Astrocyte (in vitro differentiated cells and primary cell): ENCODE results near the gene IMP4. TPM values are rescaled to one million over a fixed set of nuclear protein-coding genes. Genes with fewer than 3 reads are reported as not detected.
A peak's percentile ranks its signal among the peaks of the same experiment; 100 is the strongest.

Experiments used
- DNase-seq: peaks from one replicate; pipeline ENCODE4 v3.0.0-alpha.2; 2010; ENCODE audit warnings: low read depth
- FAIRE-seq: peaks from 2 replicates; lab custom pipeline; 2011; peaks lifted over from hg19 to GRCh38; lab: Jason Lieb, UNC
- H2AFZ ChIP-seq: 2 replicates; pipeline ENCODE4 v1.6.0; 2012; ENCODE audit warnings: low read depth, low read length, inconsistent platforms
- H3K27ac ChIP-seq: 2 replicates; pipeline ENCODE4 v1.5.1; 2011; ENCODE audit warnings: low read depth, low read length, inconsistent platforms
- H3K27me3 ChIP-seq: 2 replicates; pipeline ENCODE4 v1.6.0; 2011; ENCODE audit warnings: low read length, inconsistent platforms; ENCODE audit not compliant: insufficient read depth
- H3K36me3 ChIP-seq: 2 replicates; pipeline ENCODE4 v1.5.1; 2011; ENCODE audit warnings: low read length, inconsistent platforms; ENCODE audit not compliant: insufficient read depth
- H3K4me1 ChIP-seq: 2 replicates; pipeline ENCODE4 v1.5.1; 2011; ENCODE audit warnings: low read length, inconsistent platforms; ENCODE audit not compliant: insufficient read depth
- H3K4me2 ChIP-seq: 2 replicates; pipeline ENCODE4 v1.6.0; 2012; ENCODE audit warnings: low read length, inconsistent platforms
- H3K4me3 ChIP-seq: 2 replicates; pipeline ENCODE4 v1.5.1; 2011; ENCODE audit warnings: low read depth, mild to moderate bottlenecking, low read length, inconsistent platforms; ENCODE audit not compliant: insufficient read depth
- H3K79me2 ChIP-seq: 2 replicates; pipeline ENCODE4 v1.6.0; 2012; ENCODE audit warnings: mild to moderate bottlenecking, low read length, inconsistent platforms; ENCODE audit not compliant: insufficient read depth
- H3K9ac ChIP-seq: 2 replicates; pipeline ENCODE4 v1.6.0; 2012; ENCODE audit warnings: mild to moderate bottlenecking, low read length, inconsistent platforms
- H3K9me3 ChIP-seq: 2 replicates; pipeline ENCODE4 v1.5.1; 2012; ENCODE audit warnings: low read depth, mild to moderate bottlenecking, low read length, inconsistent platforms; ENCODE audit not compliant: insufficient read depth
- H4K20me1 ChIP-seq: 2 replicates; pipeline ENCODE4 v1.6.0; 2012; ENCODE audit warnings: low read length, inconsistent platforms; ENCODE audit not compliant: insufficient read depth
- H3K27ac Mint-ChIP-seq: one replicate; pipeline ENCODE4 v1.8.0; 2021; ENCODE audit warnings: mild to moderate bottlenecking, mixed read lengths; ENCODE audit not compliant: unreplicated experiment
- H3K27me3 Mint-ChIP-seq: one replicate; pipeline ENCODE4 v1.8.0; 2021; ENCODE audit warnings: low read depth, mixed read lengths; ENCODE audit not compliant: unreplicated experiment
- H3K36me3 Mint-ChIP-seq: one replicate; pipeline ENCODE4 v1.8.0; 2021; ENCODE audit warnings: low read depth, mixed read lengths; ENCODE audit not compliant: unreplicated experiment
- H3K4me1 Mint-ChIP-seq: one replicate; pipeline ENCODE4 v1.8.0; 2021; ENCODE audit warnings: low read depth, mixed read lengths; ENCODE audit not compliant: unreplicated experiment
- H3K4me3 Mint-ChIP-seq: one replicate; pipeline ENCODE4 v1.8.0; 2021; ENCODE audit warnings: mild to moderate bottlenecking, moderate library complexity, mixed read lengths; ENCODE audit not compliant: unreplicated experiment
- H3K9me3 Mint-ChIP-seq: one replicate; pipeline ENCODE4 v1.8.0; 2021; ENCODE audit warnings: mild to moderate bottlenecking, mixed read lengths; ENCODE audit not compliant: unreplicated experiment
- EZH2 ChIP-seq: IDR thresholded peaks from 2 replicates; pipeline ENCODE4 v1.6.1; 2012; ENCODE audit warnings: mild to moderate bottlenecking, low read length, inconsistent platforms; ENCODE audit not compliant: insufficient read depth
- total RNA-seq: library from RNA; stranded (reverse); gene quantifications from 2 replicates; pipeline ENCODE4 v1.2.1, GENCODE V29; 2021
- TF ChIP-seq, protein P1 (sequence below): IDR thresholded peaks from 2 replicates; pipeline ENCODE4 v1.5.1; 2011; ENCODE audit warnings: low read depth, mild to moderate bottlenecking, inconsistent platforms, low read length, moderate library complexity; ENCODE audit not compliant: insufficient read depth

Gene IMP4
- total RNA-seq, 1 donor from 2014 or later: 65.5 TPM

DNA sequence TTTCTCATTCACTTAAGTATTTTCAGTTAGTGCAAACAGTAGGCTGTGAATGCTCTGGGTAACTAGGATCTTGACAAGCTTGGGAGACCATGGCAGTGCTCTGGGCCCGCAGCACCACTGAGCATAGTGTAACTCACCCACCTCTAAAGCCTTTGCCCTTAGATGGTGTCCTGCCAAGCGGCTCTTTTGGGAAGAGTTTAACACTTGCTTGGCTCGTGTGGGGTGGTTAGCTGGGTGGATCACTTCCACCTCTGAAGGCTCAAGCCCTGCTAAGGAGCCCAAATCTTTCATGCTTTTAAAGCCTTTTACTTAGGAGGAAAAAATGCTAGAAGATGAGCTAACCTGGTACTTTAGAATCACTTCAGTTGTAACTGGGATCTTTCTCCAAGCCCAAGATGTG lies 47.1 kb downstream of the IMP4 start:
- peak overlapping the region; percentile 34 for H3K4me3 Mint-ChIP-seq

GRCh38 chr2:130390460-130391057 lies 47.9 kb downstream of the IMP4 start:
- Histone ChIP-seq H3K79me2 (no peaks in the 10 kb centered on the region), H3K4me2 (peak overlapping the region; percentile 89), H2AFZ (peak overlapping the region; percentile 88), H3K9me3 (no peaks in the 10 kb centered on the region), H3K4me1 (peaks cover 5% of the 10 kb centered on the region), H3K36me3 (no peaks in the 10 kb centered on the region), H3K4me3 (peak overlapping the region; percentile 76), H4K20me1 (peaks cover 3% of the 10 kb centered on the region), H3K9ac (peak overlapping the region; percentile 81), H3K27me3 (no peaks in the 10 kb centered on the region), H3K27ac (peak overlapping the region; percentile 19)
- Mint-ChIP-seq H3K27me3 (no peaks in the 10 kb centered on the region), H3K4me1 (peaks cover 14% of the 10 kb centered on the region), H3K4me3 (peak overlapping the region; percentile 86), H3K36me3 (peaks cover 3% of the 10 kb centered on the region), H3K9me3 (no peaks in the 10 kb centered on the region), H3K27ac (no peak overlapping the region)
- FAIRE-seq (no peak), DNase-seq (no peak)
- TF ChIP-seq, protein P1, sequence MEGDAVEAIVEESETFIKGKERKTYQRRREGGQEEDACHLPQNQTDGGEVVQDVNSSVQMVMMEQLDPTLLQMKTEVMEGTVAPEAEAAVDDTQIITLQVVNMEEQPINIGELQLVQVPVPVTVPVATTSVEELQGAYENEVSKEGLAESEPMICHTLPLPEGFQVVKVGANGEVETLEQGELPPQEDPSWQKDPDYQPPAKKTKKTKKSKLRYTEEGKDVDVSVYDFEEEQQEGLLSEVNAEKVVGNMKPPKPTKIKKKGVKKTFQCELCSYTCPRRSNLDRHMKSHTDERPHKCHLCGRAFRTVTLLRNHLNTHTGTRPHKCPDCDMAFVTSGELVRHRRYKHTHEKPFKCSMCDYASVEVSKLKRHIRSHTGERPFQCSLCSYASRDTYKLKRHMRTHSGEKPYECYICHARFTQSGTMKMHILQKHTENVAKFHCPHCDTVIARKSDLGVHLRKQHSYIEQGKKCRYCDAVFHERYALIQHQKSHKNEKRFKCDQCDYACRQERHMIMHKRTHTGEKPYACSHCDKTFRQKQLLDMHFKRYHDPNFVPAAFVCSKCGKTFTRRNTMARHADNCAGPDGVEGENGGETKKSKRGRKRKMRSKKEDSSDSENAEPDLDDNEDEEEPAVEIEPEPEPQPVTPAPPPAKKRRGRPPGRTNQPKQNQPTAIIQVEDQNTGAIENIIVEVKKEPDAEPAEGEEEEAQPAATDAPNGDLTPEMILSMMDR: no peak
- no peak for TF ChIP-seq EZH2

More for the DNA sequence above, 47.1 kb downstream of the IMP4 start:
- Histone ChIP-seq H2AFZ (no peak overlapping the region), H4K20me1 (peaks cover 6% of the 10 kb centered on the region), H3K27ac (no peak overlapping the region), H3K9ac (no peak overlapping the region), H3K79me2 (no peaks in the 10 kb centered on the region), H3K4me2 (no peak overlapping the region), H3K4me3 (no peak overlapping the region), H3K4me1 (peaks cover 5% of the 10 kb centered on the region), H3K9me3 (no peaks in the 10 kb centered on the region), H3K27me3 (no peaks in the 10 kb centered on the region), H3K36me3 (no peaks in the 10 kb centered on the region)
- Mint-ChIP-seq H3K27ac (peak overlapping the region; percentile 66), H3K4me1 (peaks cover 14% of the 10 kb centered on the region), H3K36me3 (peaks cover 3% of the 10 kb centered on the region), H3K27me3 (no peaks in the 10 kb centered on the region), H3K9me3 (no peaks in the 10 kb centered on the region)
- no peak for FAIRE-seq
- no peak for TF ChIP-seq EZH2
- TF ChIP-seq, protein P1: no peak
- DNase-seq: no peak
